H1 (cell line): Measurements from ENCODE around the gene NXN. TPM values are rescaled to one million over a fixed set of nuclear protein-coding genes. Genes with fewer than 3 reads are reported as not detected.

ENCODE experiments used
- CTCF ChIA-PET: fragments of 300-600 bp; sonication (Branson Sonifier 250); formaldehyde crosslinking; loops from one replicate; lab custom pipeline; 2021; ENCODE audit not compliant: partially characterized antibody; lab: Charles Lee
- POLR2A ChIA-PET: fragments of 300-600 bp; sonication (Branson Sonifier 250); formaldehyde crosslinking; loops from one replicate; lab custom pipeline; 2021; ENCODE audit warnings: inconsistent platforms; ENCODE audit not compliant: partially characterized antibody; lab: Charles Lee
- DNase-seq, 2 experiments: peaks; one replicate each; pipeline versions ENCODE4 v3.0.0 to v3.0.0-alpha.2; 2010 to 2022; ENCODE audit warnings: low spot score in 2 of 2, low read depth in 1 of 2, mixed read lengths in 1 of 2
- FAIRE-seq: peaks from 2 replicates; lab custom pipeline; 2011; peaks lifted over from hg19 to GRCh38; lab: Jason Lieb, UNC
- H2AFZ ChIP-seq: 2 replicates; pipeline ENCODE4 v1.8.1; 2012; ENCODE audit warnings: low read length, inconsistent platforms
- H2AK5ac ChIP-seq: 2 replicates; pipeline ENCODE4 v1.6.1; 2013; ENCODE audit warnings: low read depth, low read length
- H2BK120ac ChIP-seq: replicated peaks from 2 replicates; pipeline ENCODE3; 2013; ENCODE audit warnings: low read depth, low read length, inconsistent platforms
- H2BK12ac ChIP-seq: 2 replicates; pipeline ENCODE4 v1.6.1; 2013; ENCODE audit warnings: low read depth, low read length
- H2BK15ac ChIP-seq: 2 replicates; pipeline ENCODE4 v1.6.1; 2013; ENCODE audit warnings: low read length
- H2BK20ac ChIP-seq: 2 replicates; pipeline ENCODE4 v1.6.1; 2013; ENCODE audit warnings: low read length
- H2BK5ac ChIP-seq: 2 replicates; pipeline ENCODE4 v1.6.1; 2013; ENCODE audit warnings: low read depth, low read length
- H3K14ac ChIP-seq: 2 replicates; pipeline ENCODE4 v1.6.1; 2013; ENCODE audit warnings: inconsistent platforms; ENCODE audit not compliant: insufficient read length
- H3K18ac ChIP-seq: 2 replicates; pipeline ENCODE4 v1.6.1; 2013; ENCODE audit warnings: low read length; ENCODE audit errors: extremely low read depth
- H3K23ac ChIP-seq: 2 replicates; pipeline ENCODE4 v1.6.1; 2013; ENCODE audit warnings: inconsistent platforms; ENCODE audit not compliant: insufficient read length
- H3K23me2 ChIP-seq: 2 replicates; pipeline ENCODE4 v1.6.1; 2013; ENCODE audit warnings: low read depth, low read length
- H3K27ac ChIP-seq: 2 replicates; pipeline ENCODE4 v1.6.1; 2011; ENCODE audit warnings: low read depth, low read length, inconsistent platforms
- H3K27me3 ChIP-seq, 4 experiments: replicated peaks in 1 of 4; 1 replicate in 1 of 4; 2 replicates in 3 of 4; pipeline versions ENCODE4 v1.6.1 to v1.8.1; 2011 to 2013; ENCODE audit warnings: low read length in 3 of 4, mild to moderate bottlenecking in 3 of 4, inconsistent platforms in 2 of 4, mixed read lengths in 2 of 4, moderate library complexity in 1 of 4; ENCODE audit not compliant: control insufficient read depth in 3 of 4, insufficient read depth in 3 of 4; ENCODE audit errors: extremely low read depth in 1 of 4
- H3K36me3 ChIP-seq, 4 experiments: 2 replicates each; pipeline versions ENCODE4 v1.6.1 to v1.8.1; 2011 to 2013; ENCODE audit warnings: mild to moderate bottlenecking in 4 of 4, low read length in 3 of 4, moderate library complexity in 2 of 4, control low read depth in 1 of 4, inconsistent platforms in 1 of 4; ENCODE audit not compliant: insufficient read depth in 4 of 4, control insufficient read depth in 2 of 4
- H3K4ac ChIP-seq: replicated peaks from 2 replicates; pipeline ENCODE3; 2013; ENCODE audit warnings: low read length, low read depth, mixed read lengths, inconsistent platforms; ENCODE audit not compliant: insufficient read length
- H3K4me1 ChIP-seq, 4 experiments: replicated peaks in 1 of 4; 1 replicate in 1 of 4; 2 replicates in 3 of 4; pipeline versions ENCODE4 v1.6.1 to v1.8.1; 2011 to 2013; ENCODE audit warnings: low read length in 3 of 4, inconsistent platforms in 2 of 4, mixed read lengths in 1 of 4; ENCODE audit not compliant: insufficient read depth in 4 of 4, control insufficient read depth in 3 of 4
- H3K4me2 ChIP-seq, 2 experiments: 2 replicates each; pipeline versions ENCODE4 v1.6.1 to v1.8.1; 2011 to 2013; ENCODE audit warnings: low read depth in 2 of 2, low read length in 2 of 2, control low read depth in 1 of 2, inconsistent platforms in 1 of 2, mild to moderate bottlenecking in 1 of 2; ENCODE audit not compliant: insufficient read depth in 1 of 2
- H3K4me3 ChIP-seq, 4 experiments: fragments of 200-600, 300-600 bp in 1 of 4; sonication (generic), shearing (Covaris generic), sonication (Bioruptor Twin) in 1 of 4; 2 replicates each; pipeline versions ENCODE4 v1.5.1 to v1.8.1; 2011 to 2016; ENCODE audit warnings: low read length in 4 of 4, low read depth in 3 of 4, control low read depth in 2 of 4, inconsistent platforms in 2 of 4, mild to moderate bottlenecking in 2 of 4, mixed read lengths in 1 of 4, moderate library complexity in 1 of 4; ENCODE audit not compliant: insufficient read depth in 2 of 4; ENCODE audit errors: extremely low read depth in 1 of 4
- H3K56ac ChIP-seq: replicated peaks from 2 replicates; pipeline ENCODE3; 2013; ENCODE audit warnings: low read depth, mild to moderate bottlenecking, mixed read lengths, low read length, inconsistent platforms; ENCODE audit not compliant: insufficient read length
- H3K79me1 ChIP-seq: 2 replicates; pipeline ENCODE4 v1.6.1; 2013; ENCODE audit warnings: low read depth, low read length, control low read depth
- H3K79me2 ChIP-seq, 2 experiments: 2 replicates each; pipeline versions ENCODE4 v1.6.1 to v1.8.1; 2012 to 2013; ENCODE audit warnings: low read length in 2 of 2, mild to moderate bottlenecking in 2 of 2, inconsistent platforms in 1 of 2; ENCODE audit not compliant: insufficient read depth in 2 of 2, control insufficient read depth in 1 of 2
- H3K9ac ChIP-seq, 4 experiments: replicated peaks in 1 of 4; 1 replicate in 1 of 4; 2 replicates in 3 of 4; pipeline versions ENCODE4 v1.6.1 to v1.8.1; 2011 to 2013; ENCODE audit warnings: low read depth in 3 of 4, low read length in 3 of 4, control low read depth in 2 of 4, mild to moderate bottlenecking in 2 of 4, moderate library complexity in 2 of 4, inconsistent platforms in 1 of 4; ENCODE audit errors: extremely low read depth in 1 of 4
- H3K9me3 ChIP-seq, 2 experiments: 2 replicates each; pipeline versions ENCODE4 v1.6.1 to v1.8.1; 2012 to 2013; ENCODE audit warnings: mild to moderate bottlenecking in 2 of 2, moderate library complexity in 2 of 2, control low read depth in 1 of 2, inconsistent platforms in 1 of 2, low read depth in 1 of 2, low read length in 1 of 2, mixed read lengths in 1 of 2; ENCODE audit not compliant: insufficient read depth in 2 of 2
- H4K20me1 ChIP-seq, 2 experiments: replicated peaks in 1 of 2; 2 replicates each; pipeline versions ENCODE3 to v1.8.1; 2011 to 2013; ENCODE audit warnings: inconsistent platforms in 2 of 2, low read length in 2 of 2, mild to moderate bottlenecking in 1 of 2; ENCODE audit not compliant: insufficient read depth in 2 of 2, control insufficient read depth in 1 of 2
- H4K5ac ChIP-seq: 2 replicates; pipeline ENCODE4 v1.6.1; 2013; ENCODE audit warnings: low read length, low read depth, mixed read lengths, inconsistent platforms; ENCODE audit not compliant: insufficient read length
- H4K8ac ChIP-seq: 2 replicates; pipeline ENCODE4 v1.8.0; 2013; ENCODE audit warnings: mild to moderate bottlenecking, moderate library complexity, low read length, inconsistent platforms; ENCODE audit not compliant: insufficient read depth; ENCODE audit errors: extremely low read depth
- H4K91ac ChIP-seq: replicated peaks from 2 replicates; pipeline ENCODE3; 2013; ENCODE audit warnings: low read length, mixed read lengths, inconsistent platforms; ENCODE audit not compliant: insufficient read length
- ATF2 ChIP-seq: IDR thresholded peaks from 2 replicates; pipeline ENCODE4 v1.6.1; 2012; ENCODE audit warnings: low read length, inconsistent platforms
- CBX5 ChIP-seq: fragments of 300-800, 300-1000 bp; sonication (generic); IDR thresholded peaks from 2 replicates; pipeline ENCODE4 v1.7.1; 2016; ENCODE audit warnings: antibody characterized with exemption, low read length, low read depth
- CBX8 ChIP-seq: fragments of 300-800, 300-1000 bp; sonication (generic); IDR thresholded peaks from 2 replicates; pipeline ENCODE4 v1.7.1; 2016; ENCODE audit warnings: low read depth, low read length, borderline replicate concordance
- CTCF ChIP-seq, 3 experiments: IDR thresholded peaks; 1 replicate in 2 of 3; 2 replicates in 1 of 3; pipeline versions ENCODE4 v1.5.1 to v1.6.1; 2011; ENCODE audit warnings: low read length in 3 of 3, mild to moderate bottlenecking in 3 of 3, inconsistent platforms in 2 of 3, low read depth in 1 of 3, moderate library complexity in 1 of 3; ENCODE audit not compliant: insufficient read depth in 1 of 3; ENCODE audit errors: control extremely low read depth in 1 of 3
- PHF8 ChIP-seq: fragments of 200-600 bp; sonication (generic); conservative IDR thresholded peaks from 2 replicates; pipeline ENCODE4 v1.7.1; 2012; ENCODE audit warnings: low read depth, mild to moderate bottlenecking, inconsistent platforms, low read length, moderate library complexity
- POLR2AphosphoS5 ChIP-seq: IDR thresholded peaks from 2 replicates; pipeline ENCODE4 v1.6.1; 2011; ENCODE audit warnings: low read depth, low read length
- RBBP5 ChIP-seq: IDR thresholded peaks from 2 replicates; pipeline ENCODE4 v1.7.1; 2012; ENCODE audit warnings: low read depth, mild to moderate bottlenecking, inconsistent platforms, low read length, moderate library complexity, borderline replicate concordance
- SP2 ChIP-seq: IDR thresholded peaks from 2 replicates; pipeline ENCODE4 v1.6.1; 2012; ENCODE audit warnings: mild to moderate bottlenecking, low read length, inconsistent platforms
- WGBS, 2 experiments: shearing (Covaris generic) in 1 of 2; methylation state at CpG; one replicate each; pipeline versions ENCODE4 v1.1.6 to v1.1.7; 2013 to 2015; ENCODE audit warnings: low lambda C conversion rate in 2 of 2, mixed read lengths in 2 of 2, inconsistent platforms in 1 of 2, low coverage in 1 of 2, missing lambda C conversion rate in 1 of 2; ENCODE audit not compliant: insufficient replicate concordance in 2 of 2, insufficient coverage in 1 of 2, insufficient read length in 1 of 2; ENCODE audit errors: extremely low coverage in 1 of 2, missing lambda C conversion rate in 1 of 2; 5-methylcytosine and 5-hydroxymethylcytosine counted together
- polyA plus RNA-seq, 7 experiments: library from polyadenylated mRNA; depleted of rRNA in 3 of 7; stranded (reverse) in 5 of 7; unstranded in 2 of 7; fragments of >200 nt in 5 of 7; fragments of 200-250 nt in 2 of 7; gene quantifications; 1 replicate in 5 of 7; 2 replicates in 1 of 7; 4 replicates in 1 of 7; pipeline versions ENCODE4 v1.2.1 to v1.2.3, GENCODE V29; 2011 to 2013; ENCODE audit warnings: missing spikeins in 2 of 7, mixed read lengths in 2 of 7
- total RNA-seq: library from RNA; stranded (reverse); fragmentation: NEBNext Ultra II Directional; extraction: Animal tissue kit (Norgen Biotek cat#: 25700); gene quantifications from 2 replicates; pipeline ENCODE4 v1.2.1, GENCODE V29; 2021

The NXN gene
- total and polyA plus RNA-seq, 2 of the 8 experiments (the other 6 are each of a cell fraction or from before 2014, with no cell fraction given): 94.1 to 107 TPM

GRCh38 chr17:812638-813204, 166.9 kb downstream of the NXN start:
- no peak overlapping the region for H3K27ac ChIP-seq
- POLR2A ChIA-PET: no interaction called here
- no peak for TF ChIP-seq CBX8
- TF ChIP-seq RBBP5: no peak
- no peak for TF ChIP-seq PHF8
- no peak for TF ChIP-seq CBX5
- no peak for TF ChIP-seq POLR2AphosphoS5
- TF ChIP-seq ATF2: no peak
- TF ChIP-seq CTCF (IDR thresholded peaks at IDR 0.05; ENCODE audit: control extremely low read depth in 1 of 3, insufficient read depth in 1 of 3, low read depth in 1 of 3, low read length in 3 of 3): no peak
- no peak for TF ChIP-seq SP2

More at GRCh38 chr17:812638-813204, 166.9 kb downstream of the NXN start:
- H2BK5ac ChIP-seq: peak overlapping the region; percentile 60; the same call in 1 of the 2 replicates
- FAIRE-seq (peak; percentile 24), DNase-seq (no peak)
- CTCF ChIA-PET: no interaction called here
- H4K20me1 ChIP-seq: peaks cover 0 to 10% of the 10 kb centered on the region in 2 experiments
- peaks cover 5% of the 10 kb centered on the region; the same call in 1 of the 2 replicates for H3K23me2 ChIP-seq
- no peak overlapping the region for H3K4me2 ChIP-seq
- peaks cover 2 to 34% (median 18%) of the 10 kb centered on the region in 4 experiments; a peak in 5 of 8 replicates for H3K36me3 ChIP-seq
- H3K9me3 ChIP-seq: no peaks in the 10 kb centered on the region
- H4K5ac ChIP-seq: no peak overlapping the region
- H3K27me3 ChIP-seq: no peaks in the 10 kb centered on the region
- no peak overlapping the region for H3K14ac ChIP-seq
- H4K91ac ChIP-seq: peak overlapping the region; percentile 39
- WGBS, 2 experiments: 97 to 100% methylated on average over 1 to 14 of the region's 14 CpGs
- H3K4ac ChIP-seq: peak overlapping the region; percentile 85
- 0 out of 2 replicates have a peak overlapping the region, but pooled peaks have one; percentile 24 for H2BK15ac ChIP-seq
- peak overlapping the region; percentile 76; the same call in 1 of the 2 replicates for H2BK12ac ChIP-seq
- no peak overlapping the region for H3K4me3 ChIP-seq
- no peaks in the 10 kb centered on the region for H3K4me1 ChIP-seq
- peak overlapping the region; percentile 37 for H3K56ac ChIP-seq
- no peak overlapping the region for H2AK5ac ChIP-seq
- peaks cover 0 to 5% of the 10 kb centered on the region in 2 experiments; a peak in 1 of 4 replicates for H3K79me2 ChIP-seq
- H2AFZ ChIP-seq: no peak overlapping the region
- peak overlapping the region in 1 of 4 experiments; percentile 4; a peak in 1 of 7 replicates for H3K9ac ChIP-seq
- no peak overlapping the region for H2BK20ac ChIP-seq
- no peak overlapping the region for H3K23ac ChIP-seq
- H3K18ac ChIP-seq: no peak overlapping the region
- H4K8ac ChIP-seq: no peak overlapping the region
- peaks cover 11% of the 10 kb centered on the region for H3K79me1 ChIP-seq
- H2BK120ac ChIP-seq: peak overlapping the region; percentile 15
